ENCODE measurements around the gene LZTS3. TPM values are rescaled to one million over a fixed set of nuclear protein-coding genes. Genes with fewer than 3 reads are reported as not detected.

The LZTS3 gene
- total RNA-seq, 4 donors from 2014 or later, result 8.3 to 20.0 (median 15.3) TPM

- no peak for DNase-seq (ENCODE audit: extremely low spot score)
- Histone ChIP-seq H3K27ac (replicated peaks in 1 of 4) (no peak overlapping the region), H3K4me1 (peaks cover 6 to 27% (median 15%) of the 10 kb centered on the region in 4 donors), H3K9me3 (no peaks in the 10 kb centered on the region), H3K36me3 (peaks cover 4 to 44% (median 31%) of the 10 kb centered on the region in 4 donors), H3K4me3 (no peak overlapping the region), H3K27me3 (no peaks in the 10 kb centered on the region)
- 85% methylated on average over 4 of the region's 4 CpGs for WGBS
- intact Hi-C loops (cut with DNase I), result no loop called here
- no peak for TF ChIP-seq CTCF (IDR thresholded peaks at IDR 0.05)
- no peak for TF ChIP-seq EP300 (IDR thresholded peaks at IDR 0.05)
- TF ChIP-seq POLR2A (IDR thresholded peaks at IDR 0.05; ENCODE audit: low read depth), result no peak
- TF ChIP-seq POLR2AphosphoS5 (IDR thresholded peaks at IDR 0.05), result no peak
These were observed 57.0 kb downstream of the LZTS3 start for GRCh38 chr20:3116341-3116740.

- 55% methylated on average over 29 of the region's 30 CpGs for WGBS
- Histone ChIP-seq H3K9me3 (no peaks in the 10 kb centered on the region), H3K4me1 (peaks cover 6 to 27% (median 15%) of the 10 kb centered on the region in 4 donors), H3K27me3 (no peaks in the 10 kb centered on the region), H3K36me3 (peaks cover 0 to 41% (median 24%) of the 10 kb centered on the region in 4 donors), H3K4me3 (no peak overlapping the region), H3K27ac (replicated peaks in 1 of 4) (no peak overlapping the region)
- intact Hi-C loops (cut with DNase I), result loop anchor here (1.0 kb wide), 1 partner anchor 62 kb away; no protein-coding TSS in a partner anchor
- TF ChIP-seq CTCF (IDR thresholded peaks at IDR 0.05), result peak; percentile 56 to 81 (median 66)
- no peak for TF ChIP-seq EP300 (IDR thresholded peaks at IDR 0.05)
- TF ChIP-seq POLR2A (IDR thresholded peaks at IDR 0.05; ENCODE audit: low read depth), result no peak
- TF ChIP-seq POLR2AphosphoS5 (IDR thresholded peaks at IDR 0.05), result no peak
- no peak for DNase-seq (ENCODE audit: extremely low spot score)
These were observed 57.9 kb downstream of the LZTS3 start for GRCh38 chr20:3115190-3116107.

Other genes starting within 250 kb of the LZTS3 start
- gene GNRH2, start 129.9 kb downstream of the LZTS3 start, total RNA-seq, result not detected
- 10 to 100 TPM; 52.3 to 90.7 (median 71.5) TPM for gene MRPS26, start 127.5 kb downstream of the LZTS3 start, total RNA-seq
- gene OXT, start 101.9 kb downstream of the LZTS3 start, total RNA-seq, result not detected
- not detected for gene AVP, start 88.8 kb downstream of the LZTS3 start, total RNA-seq
- 10 to 100 TPM; 10.8 to 15.7 (median 14.3) TPM for gene FASTKD5, start 13.7 kb downstream of the LZTS3 start, total RNA-seq
- gene UBOX5, start 13.7 kb downstream of the LZTS3 start, total RNA-seq, result 10 to 100 TPM in 1 of 4 donors, 1 to 10 TPM in 3; 5.8 to 10.3 (median 7.6) TPM
- gene DDRGK1, start 31.1 kb upstream of the LZTS3 start, total RNA-seq, result 10 to 100 TPM; 64.4 to 86.0 (median 69.7) TPM
- gene ITPA, start 35.9 kb upstream of the LZTS3 start, total RNA-seq, result 10 to 100 TPM; 18.7 to 30.0 (median 27.8) TPM
- under 1 TPM in 2 of 4 donors, not detected in 2; 0.11 to 0.32 TPM for gene SLC4A11, start 65.6 kb upstream of the LZTS3 start, total RNA-seq
- 10 to 100 TPM; 29.5 to 51.9 (median 41.4) TPM for gene DNAAF9, start 234.1 kb upstream of the LZTS3 start, total RNA-seq